ENCODE data around the gene BTG2. TPM values are rescaled to one million over a fixed set of nuclear protein-coding genes. Genes with fewer than 3 reads are reported as not detected.
A peak's percentile ranks its signal among the peaks of the same experiment; 100 is the strongest.
"Not testable (repeated sequence)": the region's sequence is repeated elsewhere in the genome, so short reads cannot be mapped to it uniquely, and the experiment has no call there.

Gene BTG2
- total RNA-seq, 2 experiments from 2014 or later, result 150 TPM

DNA sequence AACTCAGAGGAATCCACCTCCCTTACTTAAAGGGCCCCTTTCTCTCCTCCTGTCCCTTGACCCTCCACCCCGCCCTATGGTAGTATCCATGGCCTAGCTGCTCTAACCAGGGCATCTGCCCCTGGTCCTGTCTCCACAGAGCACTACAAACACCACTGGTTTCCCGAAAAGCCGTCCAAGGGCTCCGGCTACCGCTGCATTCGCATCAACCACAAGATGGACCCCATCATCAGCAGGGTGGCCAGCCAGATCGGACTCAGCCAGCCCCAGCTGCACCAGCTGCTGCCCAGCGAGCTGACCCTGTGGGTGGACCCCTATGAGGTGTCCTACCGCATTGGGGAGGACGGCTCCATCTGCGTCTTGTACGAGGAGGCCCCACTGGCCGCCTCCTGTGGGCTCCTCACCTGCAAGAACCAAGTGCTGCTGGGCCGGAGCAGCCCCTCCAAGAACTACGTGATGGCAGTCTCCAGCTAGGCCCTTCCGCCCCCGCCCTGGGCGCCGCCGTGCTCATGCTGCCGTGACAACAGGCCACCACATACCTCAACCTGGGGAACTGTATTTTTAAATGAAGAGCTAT lies 1.7 kb downstream of the BTG2 start:
- H3K27me3 Mint-ChIP-seq, result no peaks in the 10 kb centered on the region
- H3K27ac Mint-ChIP-seq, result peak overlapping the region; percentile 98
- peaks cover 59% of the 10 kb centered on the region for H3K36me3 Mint-ChIP-seq
- peak; percentile 65 for DNase-seq
- CTCF ChIA-PET, result interaction anchor here (0.8 to 9.7 kb wide), 8 partner anchors 13 to 42 kb away, joined by 3 to 138 read pairs (median 10); no protein-coding TSS in a partner anchor
- peak overlapping the region; percentile 92 for H3K4me3 Mint-ChIP-seq
- H3K4me1 Mint-ChIP-seq (ENCODE audit: low read depth), result peaks cover 56% of the 10 kb centered on the region
- POLR2A ChIA-PET, result interaction anchor here (0.7 to 9.3 kb wide), 13 partner anchors 8 to 40 kb away, joined by 3 to 238 read pairs (median 6); no protein-coding TSS in a partner anchor
- no peaks in the 10 kb centered on the region for H3K9me3 Mint-ChIP-seq
- intact Hi-C loops (cut with micrococcal nuclease), result loop anchor here (2.0 to 5.0 kb wide), 2 partner anchors 32 to 320 kb away; partner anchors contain the start of gene ATP2B4

DNA sequence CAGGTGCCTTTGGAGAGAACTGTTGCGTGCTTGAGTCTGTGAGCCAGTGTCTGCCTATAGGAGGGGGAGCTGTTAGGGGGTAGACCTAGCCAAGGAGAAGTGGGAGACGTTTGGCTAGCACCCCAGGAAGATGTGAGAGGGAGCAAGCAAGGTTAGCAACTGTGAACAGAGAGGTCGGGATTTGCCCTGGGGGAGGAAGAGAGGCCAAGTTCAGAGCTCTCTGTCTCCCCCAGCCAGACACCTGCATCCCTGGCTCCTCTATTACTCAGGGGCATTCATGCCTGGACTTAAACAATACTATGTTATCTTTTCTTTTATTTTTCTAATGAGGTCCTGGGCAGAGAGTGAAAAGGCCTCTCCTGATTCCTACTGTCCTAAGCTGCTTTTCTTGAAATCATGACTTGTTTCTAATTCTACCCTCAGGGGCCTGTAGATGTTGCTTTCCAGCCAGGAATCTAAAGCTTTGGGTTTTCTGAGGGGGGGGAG lies 2.4 kb downstream of the BTG2 start:
- CTCF ChIA-PET, result interaction anchor here (0.8 to 9.7 kb wide), 7 partner anchors 9 to 31 kb away, joined by 3 to 138 read pairs (median 9); no protein-coding TSS in a partner anchor
- no peaks in the 10 kb centered on the region for H3K9me3 Mint-ChIP-seq
- H3K27ac Mint-ChIP-seq, result peak overlapping the region; percentile 98
- peaks cover 56% of the 10 kb centered on the region for H3K4me1 Mint-ChIP-seq (ENCODE audit: low read depth)
- peaks cover 59% of the 10 kb centered on the region for H3K36me3 Mint-ChIP-seq
- POLR2A ChIA-PET, result interaction anchor here (0.7 to 9.3 kb wide), 10 partner anchors 8 to 40 kb away, joined by 3 to 238 read pairs (median 8); no protein-coding TSS in a partner anchor
- H3K27me3 Mint-ChIP-seq, result no peaks in the 10 kb centered on the region
- no peak for DNase-seq
- intact Hi-C loops (cut with micrococcal nuclease), result loop anchor here (2.0 to 5.0 kb wide), 2 partner anchors 31 to 320 kb away; partner anchors contain the start of gene ATP2B4
- peak overlapping the region; percentile 92 for H3K4me3 Mint-ChIP-seq

- no peaks in the 10 kb centered on the region for H3K9me3 Mint-ChIP-seq
- H3K36me3 Mint-ChIP-seq, result peaks cover 59% of the 10 kb centered on the region
- H3K4me3 Mint-ChIP-seq, result peak overlapping the region; percentile 92
- no peak for DNase-seq
- no peaks in the 10 kb centered on the region for H3K27me3 Mint-ChIP-seq
- intact Hi-C loops (cut with micrococcal nuclease), result loop anchor here (5.0 kb wide), 1 partner anchor 319 kb away; the partner anchor contains the start of gene ATP2B4
- H3K27ac Mint-ChIP-seq, result peak overlapping the region; percentile 98
- ChIA-PET POLR2A (interaction anchor here (1.1 to 9.3 kb wide), 6 partner anchors 9 to 39 kb away, joined by 3 to 238 read pairs (median 19); no protein-coding TSS in a partner anchor), CTCF (interaction anchor here (0.9 to 9.7 kb wide), 5 partner anchors 8 to 31 kb away, joined by 3 to 138 read pairs (median 78); no protein-coding TSS in a partner anchor)
- peaks cover 50% of the 10 kb centered on the region for H3K4me1 Mint-ChIP-seq (ENCODE audit: low read depth)
Observed at GRCh38 chr1:203308328-203308922, 3.1 kb downstream of the BTG2 start.

GRCh38 chr1:203308923-203309331 lies 3.6 kb downstream of the BTG2 start:
- intact Hi-C loops (cut with micrococcal nuclease), result loop anchor here (5.0 kb wide), 1 partner anchor 318 kb away; the partner anchor contains the start of gene ATP2B4
- no peaks in the 10 kb centered on the region for H3K9me3 Mint-ChIP-seq
- CTCF ChIA-PET, result interaction anchor here (0.9 to 9.7 kb wide), 6 partner anchors 8 to 31 kb away, joined by 3 to 138 read pairs (median 42); no protein-coding TSS in a partner anchor
- DNase-seq, result no peak
- H3K27ac Mint-ChIP-seq, result peak overlapping the region; percentile 98
- peak overlapping the region; percentile 92 for H3K4me3 Mint-ChIP-seq
- POLR2A ChIA-PET, result interaction anchor here (1.1 to 9.3 kb wide), 6 partner anchors 14 to 40 kb away, joined by 3 to 238 read pairs (median 14); no protein-coding TSS in a partner anchor
- H3K4me1 Mint-ChIP-seq (ENCODE audit: low read depth), result peaks cover 45% of the 10 kb centered on the region
- H3K27me3 Mint-ChIP-seq, result no peaks in the 10 kb centered on the region
- H3K36me3 Mint-ChIP-seq, result peaks cover 63% of the 10 kb centered on the region

DNA sequence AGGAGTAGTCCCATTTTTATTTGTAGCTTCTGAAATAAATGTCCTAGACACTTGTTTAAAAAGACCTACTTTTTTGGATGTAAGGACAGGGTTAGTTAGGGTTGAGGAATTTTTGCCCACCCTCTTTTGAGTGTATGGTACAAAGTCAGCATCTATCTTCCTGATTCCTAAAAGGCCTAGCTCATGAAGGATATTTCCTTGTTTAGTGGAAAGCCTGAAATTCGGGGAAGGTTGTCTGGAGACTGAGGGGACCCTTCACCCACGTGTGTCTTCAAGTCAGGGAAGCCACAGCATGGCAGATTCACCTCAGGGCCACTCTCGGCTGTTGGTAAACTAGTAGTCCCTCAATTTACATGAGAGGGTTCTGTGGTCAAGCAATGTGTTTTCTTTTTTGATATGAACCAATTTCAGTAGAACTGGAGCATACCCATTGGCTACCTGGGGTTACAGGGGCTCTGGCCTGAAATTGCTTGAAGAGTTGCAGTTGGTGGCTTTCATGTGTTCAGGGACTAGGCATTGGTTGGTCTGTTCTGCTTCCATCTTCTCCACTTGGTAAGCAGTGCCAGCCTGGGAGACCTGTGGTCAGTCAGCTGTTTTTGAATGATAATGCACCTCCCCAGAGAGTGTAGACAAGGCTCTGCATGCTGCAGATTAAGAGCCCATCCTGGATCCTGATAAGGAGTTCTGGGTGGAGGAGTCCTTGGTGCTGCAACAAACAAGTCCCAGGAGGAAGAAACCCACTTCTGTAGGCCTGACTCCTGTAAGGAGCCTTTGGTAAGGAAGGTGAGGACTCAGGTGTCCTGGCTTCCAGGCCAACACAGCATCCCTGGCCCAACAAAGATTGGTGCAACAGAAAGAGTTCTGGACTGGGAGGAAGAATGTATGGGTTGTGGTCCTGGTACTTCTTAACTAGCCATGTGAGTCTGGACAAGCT lies 6.3 kb downstream of the BTG2 start:
- H3K27ac Mint-ChIP-seq, result peak overlapping the region; percentile 67
- peaks cover 56% of the 10 kb centered on the region for H3K36me3 Mint-ChIP-seq
- no peak overlapping the region for H3K4me3 Mint-ChIP-seq
- ChIA-PET POLR2A (interaction anchor here (2.3 to 9.3 kb wide), 2 partner anchors 12 to 22 kb away, joined by 7 to 238 read pairs; no protein-coding TSS in a partner anchor), CTCF (interaction anchor here (0.8 to 9.7 kb wide), 3 partner anchors 14 to 31 kb away, joined by 3 to 138 read pairs (median 113); no protein-coding TSS in a partner anchor)
- no peaks in the 10 kb centered on the region for H3K27me3 Mint-ChIP-seq
- no peak for DNase-seq
- intact Hi-C loops (cut with micrococcal nuclease), result no loop called here
- peaks cover 39% of the 10 kb centered on the region for H3K4me1 Mint-ChIP-seq (ENCODE audit: low read depth)
- no peaks in the 10 kb centered on the region for H3K9me3 Mint-ChIP-seq

- intact Hi-C loops (cut with micrococcal nuclease); H3K9me3 Mint-ChIP-seq; H3K4me3 Mint-ChIP-seq; DNase-seq; H3K27ac Mint-ChIP-seq; H3K27me3 Mint-ChIP-seq: not testable (repeated sequence)
- ChIA-PET POLR2A (interaction anchor here (1.0 kb wide), 1 partner anchor 25 kb away, joined by 3 read pairs; no protein-coding TSS in a partner anchor), CTCF (interaction anchor here (9.7 kb wide), 1 partner anchor 25 kb away, joined by 138 read pairs; no protein-coding TSS in a partner anchor)
- Mint-ChIP-seq H3K4me1 (ENCODE audit: low read depth) (peaks cover 34% of the 10 kb centered on the region), H3K36me3 (peaks cover 30% of the 10 kb centered on the region)
Observed at GRCh38 chr1:203314025-203314759, 8.9 kb downstream of the BTG2 start.

DNA sequence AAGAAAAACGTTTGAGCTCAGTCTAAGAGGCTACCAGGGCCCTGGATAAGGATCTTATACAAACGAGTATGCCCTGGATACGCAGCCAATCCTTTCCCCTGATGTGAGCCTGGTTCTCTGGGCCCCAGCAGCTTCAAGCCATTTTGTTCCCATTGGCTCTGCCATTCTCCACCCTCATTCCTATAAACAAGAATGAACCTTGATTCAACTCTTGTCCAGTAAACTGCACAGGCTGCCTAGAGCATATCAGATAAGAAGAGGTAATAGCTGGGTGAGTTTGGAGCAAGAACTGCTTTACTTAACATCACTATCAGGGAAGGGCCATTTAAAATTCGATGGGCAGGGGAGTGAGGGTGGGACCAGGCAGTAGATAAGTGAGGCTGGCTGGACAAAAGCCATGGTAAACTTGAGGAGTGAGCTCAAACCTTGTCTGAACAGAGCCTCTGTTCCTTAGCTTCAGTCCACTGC lies 11.3 kb downstream of the BTG2 start:
- Mint-ChIP-seq H3K27ac (no peak overlapping the region), H3K9me3 (no peaks in the 10 kb centered on the region), H3K4me1 (ENCODE audit: low read depth) (peaks cover 36% of the 10 kb centered on the region), H3K27me3 (no peaks in the 10 kb centered on the region), H3K4me3 (no peak overlapping the region), H3K36me3 (peaks cover 11% of the 10 kb centered on the region)
- no peak for DNase-seq
- ChIA-PET POLR2A (interaction anchor here (0.8 to 2.5 kb wide), 3 partner anchors 10 to 29 kb away, joined by 3 to 14 read pairs (median 6); no protein-coding TSS in a partner anchor), CTCF (interaction anchor here (1.0 to 13.2 kb wide), 6 partner anchors 8 to 47 kb away, joined by 4 to 313 read pairs (median 6); no protein-coding TSS in a partner anchor)
- intact Hi-C loops (cut with micrococcal nuclease), result no loop called here

GRCh38 chr1:203317429-203318228 lies 12.3 kb downstream of the BTG2 start:
- no peak overlapping the region for H3K4me3 Mint-ChIP-seq
- no peaks in the 10 kb centered on the region for H3K27me3 Mint-ChIP-seq
- POLR2A ChIA-PET, result interaction anchor here (1.7 to 2.5 kb wide), 2 partner anchors 10 to 11 kb away, joined by 6 to 14 read pairs; no protein-coding TSS in a partner anchor
- H3K27ac Mint-ChIP-seq, result no peak overlapping the region
- peaks cover 9% of the 10 kb centered on the region for H3K36me3 Mint-ChIP-seq
- H3K4me1 Mint-ChIP-seq (ENCODE audit: low read depth), result peaks cover 44% of the 10 kb centered on the region
- no peaks in the 10 kb centered on the region for H3K9me3 Mint-ChIP-seq
- DNase-seq, result no peak
- intact Hi-C loops (cut with micrococcal nuclease), result no loop called here
- CTCF ChIA-PET, result interaction anchor here (1.1 to 13.2 kb wide), 5 partner anchors 8 to 48 kb away, joined by 3 to 313 read pairs (median 6); no protein-coding TSS in a partner anchor

GRCh38 chr1:203318229-203318517 lies 12.9 kb downstream of the BTG2 start:
- H3K27ac Mint-ChIP-seq, result no peak overlapping the region

More at GRCh38 chr1:203318229-203318517, 12.9 kb downstream of the BTG2 start:
- intact Hi-C loops (cut with micrococcal nuclease), result no loop called here
- ChIA-PET CTCF (interaction anchor here (1.1 to 13.2 kb wide), 3 partner anchors 20 to 48 kb away, joined by 3 to 313 read pairs (median 6); no protein-coding TSS in a partner anchor), POLR2A (interaction anchor here (2.5 kb wide), 1 partner anchor 11 kb away, joined by 14 read pairs; no protein-coding TSS in a partner anchor)
- Mint-ChIP-seq H3K27me3 (no peaks in the 10 kb centered on the region), H3K36me3 (peaks cover 9% of the 10 kb centered on the region), H3K9me3 (no peaks in the 10 kb centered on the region), H3K4me3 (no peak overlapping the region), H3K4me1 (ENCODE audit: low read depth) (peaks cover 49% of the 10 kb centered on the region)
- no peak for DNase-seq
